Measurements from ENCODE around the gene SNRPB2. TPM values are rescaled to one million over a fixed set of nuclear protein-coding genes. Genes with fewer than 3 reads are reported as not detected.

Gene SNRPB2
- 87.5 and 93.2 TPM in 2 replicates for total RNA-seq (2022)
- Bru-seq, nascent RNA: percentile 93 among the genes with signal in this experiment
- percentile 93 among the genes with signal in this experiment for BruChase-seq, experiment 1, labeled RNA remaining after a 2-hour chase
- percentile 97 among the genes with signal in this experiment for BruChase-seq, experiment 2, labeled RNA remaining after a 6-hour chase
- long read RNA-seq, transcript SNRPB2-202 (7 exons, 1,588 nt): minor isoform, 71 of 227 reads
- long read RNA-seq, transcript SNRPB2-201 (7 exons, 2,452 nt): major isoform, 120 of 227 reads
- long read RNA-seq, partial matches to known transcripts: 31 of 227 reads
- long read RNA-seq, other reads (novel, unspliced or antisense): 5 of 227 reads

DNA sequence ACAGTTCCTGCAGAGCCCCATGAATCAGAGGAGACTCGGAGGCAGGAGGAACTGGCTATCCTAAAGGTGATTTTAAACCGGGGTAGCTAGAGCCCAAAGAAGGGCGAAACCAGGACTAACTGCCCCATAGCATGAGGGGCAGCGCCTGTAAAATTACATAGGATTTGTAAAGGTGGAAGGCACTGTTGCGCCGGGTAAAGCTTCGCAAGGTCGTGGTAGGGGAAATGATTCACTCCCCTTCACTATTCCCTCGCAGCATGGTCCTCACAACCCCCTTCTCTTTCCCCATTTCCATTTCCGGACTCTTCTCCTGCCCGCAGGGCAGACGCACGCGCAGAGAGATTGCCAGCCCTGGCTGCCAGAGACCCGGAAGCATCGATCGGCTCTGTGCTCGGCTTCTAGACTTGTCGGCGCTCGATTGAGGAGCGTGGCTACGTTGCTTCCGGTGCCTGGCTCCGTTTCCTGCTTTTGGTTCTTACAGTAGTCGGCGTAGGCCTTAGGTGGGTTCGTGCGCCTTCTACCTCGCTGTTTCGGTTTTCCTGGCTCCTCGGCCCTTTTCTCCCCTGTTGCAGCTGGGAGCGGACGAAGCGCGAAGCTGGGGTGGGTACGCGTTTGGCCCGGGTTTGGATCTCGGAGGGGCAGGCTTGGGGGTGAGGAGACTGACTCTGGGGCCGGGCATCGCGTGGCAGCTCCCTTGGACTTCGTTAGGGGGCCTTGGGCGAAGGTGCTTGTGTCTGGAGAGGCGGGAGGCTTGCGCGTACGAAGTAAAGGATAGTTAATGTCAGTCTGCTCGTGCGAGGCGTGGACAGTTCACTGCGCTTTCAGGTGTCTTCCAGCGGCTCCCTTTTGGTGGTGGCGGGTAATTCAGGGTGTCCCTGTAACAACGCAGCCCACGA lies at the start of gene SNRPB2:
TSS of gene SNRPB2 (plus strand) at position 462 of the 896 bp plus-strand sequence. CDS start 1,677 bp downstream, outside the sequence.
- ChIA-PET POLR2A (no interaction called here), CTCF (interaction anchor here (1.0 kb wide), 1 partner anchor 74 kb away, joined by 3 read pairs; no protein-coding TSS in a partner anchor)
- Histone ChIP-seq H3K27me3 (replicated peaks; ENCODE audit: control insufficient read depth, insufficient read depth, low read length) (no peaks in the 10 kb centered on the region), H3K4me3 (ENCODE audit: low read depth, low read length) (peak within 1 kb of the TSS; percentile 94), H3K9me3 (peaks cover 8% of the 10 kb centered on the region), H3K36me3 (ENCODE audit: control insufficient read depth, insufficient read depth, low read length) (peaks cover 3% of the 10 kb centered on the region; the same call in 1 of the 2 replicates), H3K4me1 (peaks cover 4% of the 10 kb centered on the region; the same call in 1 of the 2 replicates)
- Mint-ChIP-seq H3K4me1 (ENCODE audit: low read depth, unreplicated experiment) (peaks cover 5% of the 10 kb centered on the region), H3K36me3 (ENCODE audit: insufficient read depth, unreplicated experiment) (peaks cover 21% of the 10 kb centered on the region), H3K27me3 (ENCODE audit: insufficient read depth, unreplicated experiment) (peaks cover 4% of the 10 kb centered on the region), H3K27ac (ENCODE audit: unreplicated experiment) (peak within 1 kb of the TSS; percentile 99), H3K9me3 (ENCODE audit: unreplicated experiment) (peaks cover 9% of the 10 kb centered on the region), H3K4me3 (ENCODE audit: unreplicated experiment) (peak within 1 kb of the TSS; percentile 96)
- DNase-seq: peak; percentile 94 to 96
- BruUV-seq (replicated peaks): TSS peak; percentile 70
- intact Hi-C loops (cut with micrococcal nuclease; ENCODE audit: unreplicated experiment): no loop called here
- TF ChIP-seq CTCF (IDR thresholded peaks at IDR 0.05; ENCODE audit: insufficient read depth in 1 of 2, low read depth in 1 of 2, low read length in 1 of 2, severe bottlenecking in 1 of 2, unreplicated experiment in 1 of 2): no peak

- H3K4me1 Mint-ChIP-seq (ENCODE audit: low read depth, unreplicated experiment): no peaks in the 10 kb centered on the region
- no peak overlapping the region for H3K27ac Mint-ChIP-seq (ENCODE audit: unreplicated experiment)
- ChIA-PET CTCF (no interaction called here), POLR2A (no interaction called here)
- DNase-seq: no peak
- no TSS peak for BruUV-seq (replicated peaks)
- intact Hi-C loops (cut with micrococcal nuclease; ENCODE audit: unreplicated experiment): no loop called here
- no peak overlapping the region for H3K4me3 Mint-ChIP-seq (ENCODE audit: unreplicated experiment)
- no peaks in the 10 kb centered on the region for H3K36me3 Mint-ChIP-seq (ENCODE audit: insufficient read depth, unreplicated experiment)
- H3K27me3 Mint-ChIP-seq (ENCODE audit: insufficient read depth, unreplicated experiment): peaks cover 14% of the 10 kb centered on the region
- TF ChIP-seq CTCF (IDR thresholded peaks at IDR 0.05; ENCODE audit: insufficient read depth in 1 of 2, low read depth in 1 of 2, low read length in 1 of 2, severe bottlenecking in 1 of 2, unreplicated experiment in 1 of 2): no peak
- no peaks in the 10 kb centered on the region for H3K9me3 Mint-ChIP-seq (ENCODE audit: unreplicated experiment)
- H3K9me3 ChIP-seq: no peaks in the 10 kb centered on the region
- no peak overlapping the region for H3K4me3 ChIP-seq (ENCODE audit: low read depth, low read length)
- no peaks in the 10 kb centered on the region for H3K27me3 ChIP-seq (replicated peaks; ENCODE audit: control insufficient read depth, insufficient read depth, low read length)
- H3K4me1 ChIP-seq: no peaks in the 10 kb centered on the region
- H3K36me3 ChIP-seq (ENCODE audit: control insufficient read depth, insufficient read depth, low read length): no peaks in the 10 kb centered on the region
These were observed 45.4 kb upstream of the SNRPB2 start for GRCh38 chr20:16684416-16684815.

GRCh38 chr20:16689906-16690305 lies 39.9 kb upstream of the SNRPB2 start:
- H3K4me1 Mint-ChIP-seq (ENCODE audit: low read depth, unreplicated experiment): no peaks in the 10 kb centered on the region
- no peaks in the 10 kb centered on the region for H3K36me3 Mint-ChIP-seq (ENCODE audit: insufficient read depth, unreplicated experiment)
- H3K27me3 Mint-ChIP-seq (ENCODE audit: insufficient read depth, unreplicated experiment): peaks cover 24% of the 10 kb centered on the region
- Histone ChIP-seq H3K9me3 (no peaks in the 10 kb centered on the region), H3K4me3 (ENCODE audit: low read depth, low read length) (no peak overlapping the region), H3K27me3 (replicated peaks; ENCODE audit: control insufficient read depth, insufficient read depth, low read length) (no peaks in the 10 kb centered on the region), H3K4me1 (no peaks in the 10 kb centered on the region), H3K36me3 (ENCODE audit: control insufficient read depth, insufficient read depth, low read length) (no peaks in the 10 kb centered on the region)
- ChIA-PET POLR2A (no interaction called here), CTCF (no interaction called here)
- intact Hi-C loops (cut with micrococcal nuclease; ENCODE audit: unreplicated experiment): no loop called here
- no TSS peak for BruUV-seq (replicated peaks)
- H3K9me3 Mint-ChIP-seq (ENCODE audit: unreplicated experiment): no peaks in the 10 kb centered on the region
- no peak for TF ChIP-seq CTCF (IDR thresholded peaks at IDR 0.05; ENCODE audit: insufficient read depth in 1 of 2, low read depth in 1 of 2, low read length in 1 of 2, severe bottlenecking in 1 of 2, unreplicated experiment in 1 of 2)
- no peak overlapping the region for H3K4me3 Mint-ChIP-seq (ENCODE audit: unreplicated experiment)
- no peak overlapping the region for H3K27ac Mint-ChIP-seq (ENCODE audit: unreplicated experiment)
- no peak for DNase-seq
